Esophagus squamous epithelium (tissue), 5 donors: ENCODE data around the gene ZNF319. TPM values are rescaled to one million over a fixed set of nuclear protein-coding genes. Genes with fewer than 3 reads are reported as not detected.

Experiments
- DNase-seq: peaks from one replicate; lab custom pipeline; 2025; lab: John Stamatoyannopoulos, UW
- H3K27ac ChIP-seq, 4 donors: fragments of 200-600 bp; sonication (generic); one replicate each; pipeline ENCODE4 v1.5.1; 2016 to 2019; ENCODE audit warnings: mild to moderate bottlenecking in 1 of 4
- H3K27me3 ChIP-seq, 4 donors: fragments of 200-600 bp; sonication (generic); 1 replicate in 3 of 4; 2 replicates in 1 of 4; pipeline versions ENCODE4 v1.5.1 to v1.6.0; 2017 to 2021; ENCODE audit warnings: antibody characterized with exemption in 1 of 4
- H3K36me3 ChIP-seq, 3 donors: fragments of 200-600 bp; sonication (generic); one replicate each; pipeline ENCODE4 v1.5.1; 2016 to 2019
- H3K4me1 ChIP-seq, 3 donors: fragments of 200-600 bp; sonication (generic); one replicate each; pipeline ENCODE4 v1.5.1; 2017 to 2019
- H3K4me3 ChIP-seq, 4 donors: fragments of 200-600 bp; sonication (generic); 1 replicate in 3 of 4; 2 replicates in 1 of 4; pipeline ENCODE4 v1.5.1; 2016 to 2019; ENCODE audit warnings: mild to moderate bottlenecking in 2 of 4, moderate library complexity in 1 of 4
- H3K9me3 ChIP-seq, 3 donors: fragments of 200-600 bp; sonication (generic); one replicate each; pipeline ENCODE4 v1.5.1; 2016 to 2019
- CTCF ChIP-seq, 6 experiments: fragments of 450-650 bp in 4 of 6; fragments of 200-600 bp in 2 of 6; sonication (generic) in 2 of 6; IDR thresholded peaks; one replicate each; pipeline ENCODE4 v1.5.1; 2016 to 2019; ENCODE audit warnings: antibody characterized with exemption in 6 of 6, mild to moderate bottlenecking in 4 of 6, moderate library complexity in 4 of 6
- POLR2A ChIP-seq, 4 donors: fragments of 450-650 bp; IDR thresholded peaks; one replicate each; pipeline ENCODE4 v1.6.1; 2017; ENCODE audit warnings: antibody characterized with exemption in 4 of 4, mild to moderate bottlenecking in 4 of 4, moderate library complexity in 3 of 4
- WGBS, 2 donors: methylation state at CpG; one replicate each; pipeline ENCODE4 v1.1.5; 2018; 5-methylcytosine and 5-hydroxymethylcytosine counted together
- intact Hi-C: fragments of 100-400 bp; cut with DNase I; formaldehyde crosslinking; loops from one replicate; pipeline ENCODE4 v1.15.0; 2022
- total RNA-seq, 4 donors: library from RNA; depleted of rRNA; stranded (reverse); fragments of >200 nt; gene quantifications; one replicate each; pipeline ENCODE4 v1.1.0, GENCODE V29; 2016
- donor health status: DM: yes; HTN: yes; CAD: no.

The ZNF319 gene
- total RNA-seq, 4 donors from 2014 or later: 1.5 to 5.1 (median 2.6) TPM

GRCh38 chr16:57966204-57966771 is 34.2 kb downstream of the ZNF319 start:
- intact Hi-C loops: no loop called here
- WGBS, 2 donors: 30 to 49% methylated on average over 2 to 4 of the region's 4 CpGs
- Histone ChIP-seq H3K27me3 (no peaks in the 10 kb centered on the region), H3K27ac (no peak overlapping the region), H3K4me3 (no peak overlapping the region), H3K36me3 (no peaks in the 10 kb centered on the region), H3K4me1 (no peaks in the 10 kb centered on the region), H3K9me3 (no peaks in the 10 kb centered on the region)
- no peak for TF ChIP-seq POLR2A (IDR thresholded peaks at IDR 0.05)
- no peak for TF ChIP-seq CTCF (IDR thresholded peaks at IDR 0.05)
- DNase-seq: no peak

- Histone ChIP-seq H3K4me1 (no peaks in the 10 kb centered on the region), H3K27ac (no peak overlapping the region), H3K27me3 (peaks cover 0 to 4% (median 0%) of the 10 kb centered on the region in 4 donors), H3K9me3 (no peaks in the 10 kb centered on the region), H3K4me3 (no peak overlapping the region), H3K36me3 (no peaks in the 10 kb centered on the region)
- intact Hi-C loops: no loop called here
- WGBS, 2 donors: 62% methylated on average over 6 of the region's 10 CpGs; no CpG with 5 or more reads in 1 of the 2 donors
- DNase-seq: no peak
- TF ChIP-seq CTCF (IDR thresholded peaks at IDR 0.05): no peak
- no peak for TF ChIP-seq POLR2A (IDR thresholded peaks at IDR 0.05)
These were observed 36.2 kb downstream of the ZNF319 start for GRCh38 chr16:57964157-57964700.

GRCh38 chr16:57962756-57963155 is 37.7 kb downstream of the ZNF319 start:
- H3K9me3 ChIP-seq: no peaks in the 10 kb centered on the region
- H3K27ac ChIP-seq: no peak overlapping the region
- intact Hi-C loops: no loop called here
- WGBS, 2 donors: 48 to 79% methylated on average over 5 to 6 of the region's 9 CpGs
- H3K4me1 ChIP-seq: no peaks in the 10 kb centered on the region
- no peak overlapping the region for H3K4me3 ChIP-seq
- DNase-seq: no peak
- no peak for TF ChIP-seq POLR2A (IDR thresholded peaks at IDR 0.05)
- no peak for TF ChIP-seq CTCF (IDR thresholded peaks at IDR 0.05)
- H3K36me3 ChIP-seq: no peaks in the 10 kb centered on the region
- H3K27me3 ChIP-seq: peaks cover 0 to 4% (median 0%) of the 10 kb centered on the region in 4 donors

GRCh38 chr16:57962046-57962445 is 38.4 kb downstream of the ZNF319 start:
- intact Hi-C loops: no loop called here
- no peak overlapping the region for H3K4me3 ChIP-seq
- no peak overlapping the region for H3K27ac ChIP-seq
- 61 to 68% methylated on average over 4 of the region's 5 CpGs for WGBS, 2 donors
- no peaks in the 10 kb centered on the region for H3K4me1 ChIP-seq
- no peak for DNase-seq
- H3K27me3 ChIP-seq: peaks cover 0 to 4% (median 0%) of the 10 kb centered on the region in 4 donors
- TF ChIP-seq POLR2A (IDR thresholded peaks at IDR 0.05): no peak
- TF ChIP-seq CTCF (IDR thresholded peaks at IDR 0.05): no peak
- no peaks in the 10 kb centered on the region for H3K9me3 ChIP-seq
- H3K36me3 ChIP-seq: no peaks in the 10 kb centered on the region

GRCh38 chr16:57961538-57961937 is 38.9 kb downstream of the ZNF319 start:
- no peaks in the 10 kb centered on the region for H3K4me1 ChIP-seq
- DNase-seq: no peak
- no peaks in the 10 kb centered on the region for H3K36me3 ChIP-seq
- TF ChIP-seq POLR2A (IDR thresholded peaks at IDR 0.05) (no peak), CTCF (IDR thresholded peaks at IDR 0.05) (no peak)
- no peak overlapping the region for H3K4me3 ChIP-seq
- 53 to 65% methylated on average over 2 of the region's 2 CpGs for WGBS, 2 donors
- peaks cover 0 to 4% (median 0%) of the 10 kb centered on the region in 4 donors for H3K27me3 ChIP-seq
- intact Hi-C loops: no loop called here
- no peaks in the 10 kb centered on the region for H3K9me3 ChIP-seq
- no peak overlapping the region for H3K27ac ChIP-seq
